AG20443 (cell line): ENCODE data around the gene TEX19.
"Not testable (repeated sequence)": the region's sequence is repeated elsewhere in the genome, so short reads cannot be mapped to it uniquely, and the experiment has no call there.

Experiments used
- DNase-seq: peaks from one replicate; pipeline ENCODE4 v3.0.0; 2012; ENCODE audit warnings: low spot score, mixed read lengths

Gene TEX19

DNA sequence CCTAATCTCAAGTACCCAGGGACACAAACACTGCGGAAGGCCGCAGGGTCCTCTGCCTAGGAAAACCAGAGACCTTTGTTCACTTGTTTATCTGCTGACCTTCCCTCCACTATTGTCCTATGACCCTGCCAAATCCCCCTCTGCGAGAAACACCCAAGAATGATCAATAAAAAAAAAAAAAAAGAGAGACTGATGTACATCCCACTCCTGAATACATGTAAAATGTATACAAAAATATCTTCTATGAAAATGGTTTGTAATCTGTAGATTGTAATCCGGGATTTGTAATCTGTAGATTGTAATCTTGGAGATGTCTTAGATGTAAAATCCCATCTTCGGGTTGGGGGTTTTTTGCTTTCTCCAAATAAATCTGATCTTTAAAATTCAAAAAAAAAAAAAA is 18.2 kb downstream of the TEX19 start:
- DNase-seq: not testable (repeated sequence)

DNA sequence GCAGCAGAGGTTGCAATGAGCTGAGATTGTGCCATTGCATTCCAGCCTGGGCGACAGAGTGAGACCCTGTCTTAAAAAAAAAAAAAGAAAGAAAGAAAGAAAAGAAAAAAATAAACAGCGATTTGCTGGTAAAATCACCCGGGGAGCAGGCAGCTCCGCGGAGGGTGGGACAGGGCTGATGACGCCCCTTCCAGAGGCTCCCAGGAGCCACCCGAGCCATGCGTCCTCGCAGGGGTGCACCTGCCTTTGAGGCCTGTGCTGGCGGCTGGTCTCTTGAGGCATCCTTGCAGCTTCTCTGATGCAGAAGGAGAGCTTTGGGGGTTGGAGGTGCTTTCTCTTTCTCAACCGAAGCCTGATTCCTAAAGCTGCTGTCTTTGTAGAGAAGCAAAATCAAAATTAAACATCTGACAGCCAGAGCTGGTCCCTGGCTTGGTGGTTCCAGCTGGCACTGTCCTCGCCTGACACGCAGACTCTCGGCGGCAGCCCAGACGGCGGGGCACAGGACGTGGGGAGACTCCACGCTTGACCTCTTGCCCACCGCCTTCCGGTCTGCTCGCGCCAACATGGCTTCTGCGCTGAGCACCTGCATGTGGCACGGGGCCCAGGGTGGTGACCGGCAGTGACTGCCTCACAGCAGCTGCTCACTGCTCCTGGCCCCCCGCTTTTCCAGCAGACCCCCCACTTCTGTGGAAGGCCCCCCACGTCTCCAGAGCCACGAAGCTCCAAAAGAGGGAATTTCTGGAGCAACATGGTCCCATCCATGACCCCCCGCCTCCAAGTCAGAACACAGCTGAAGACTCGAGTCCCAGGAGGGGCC is 19.1 kb downstream of the TEX19 start:
- DNase-seq: no peak

DNA sequence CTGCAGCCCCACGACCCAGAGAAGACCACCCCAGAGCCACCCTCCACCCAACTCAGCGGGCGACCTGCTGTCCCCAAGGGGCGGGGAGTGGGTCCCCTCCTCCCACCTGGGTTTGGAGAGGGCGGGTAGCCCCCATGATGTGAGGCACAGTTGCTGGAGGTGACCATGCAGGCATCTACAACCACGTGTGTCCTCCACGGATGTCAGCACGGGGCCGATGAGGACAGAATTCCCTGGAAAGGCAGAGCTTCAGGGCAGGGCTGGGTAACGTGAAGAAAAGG is 19.6 kb downstream of the TEX19 start:
- DNase-seq: no peak

DNA sequence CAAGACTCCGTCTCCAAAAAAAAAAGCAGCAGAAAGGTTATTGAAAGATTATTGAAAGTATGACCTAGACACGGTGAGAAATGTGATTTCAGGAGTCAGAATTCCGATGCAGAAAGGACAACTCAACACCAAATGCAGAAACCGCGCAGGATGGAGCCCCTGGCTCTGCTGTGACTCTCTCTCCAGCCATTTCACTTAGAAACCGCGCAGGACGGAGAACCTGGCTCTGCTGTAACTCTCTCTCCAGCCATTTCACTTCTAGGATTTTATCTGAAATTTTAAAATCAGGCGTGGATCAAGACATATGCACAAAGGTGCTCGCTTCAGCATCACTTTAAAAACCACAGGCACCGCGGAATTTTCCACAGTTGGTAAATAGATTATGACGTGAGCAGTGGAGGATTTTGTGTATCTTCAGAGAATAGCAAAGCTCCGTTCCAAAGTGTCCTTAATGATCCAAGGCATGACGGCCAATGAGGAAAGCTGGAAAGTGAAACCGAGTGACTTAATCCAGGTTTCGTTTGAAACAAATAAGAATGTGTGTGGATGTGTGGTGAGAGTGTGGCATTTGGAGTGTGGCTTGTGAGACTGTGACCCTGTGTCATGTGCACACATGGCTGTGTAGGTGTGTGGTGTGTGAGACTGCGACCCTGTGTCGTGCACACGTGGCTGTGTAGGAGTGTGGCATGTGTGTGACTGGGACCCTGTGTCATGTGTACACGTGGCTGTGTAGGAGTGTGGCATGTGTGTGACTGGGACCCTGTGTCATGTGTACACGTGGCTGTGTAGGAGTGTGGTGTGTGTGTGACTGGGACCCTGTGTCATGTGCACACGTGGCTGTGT is 22.0 kb downstream of the TEX19 start:
- DNase-seq: peak; percentile 51

DNA sequence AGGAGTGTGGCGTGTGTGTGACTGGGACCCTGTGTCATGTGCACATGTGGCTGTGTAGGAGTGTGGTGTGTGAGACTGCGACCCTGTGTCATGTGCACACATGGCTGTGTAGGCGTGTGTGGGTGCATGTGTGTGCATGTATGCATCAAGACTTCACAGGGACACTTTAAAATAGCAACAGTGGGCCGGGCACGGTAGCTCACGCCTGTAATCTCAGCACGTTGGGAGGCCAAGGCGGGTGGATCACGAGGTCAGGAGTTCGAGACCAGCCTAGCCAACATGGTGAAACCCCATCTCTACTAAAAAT is 22.6 kb downstream of the TEX19 start:
- not testable (repeated sequence) for DNase-seq

DNA sequence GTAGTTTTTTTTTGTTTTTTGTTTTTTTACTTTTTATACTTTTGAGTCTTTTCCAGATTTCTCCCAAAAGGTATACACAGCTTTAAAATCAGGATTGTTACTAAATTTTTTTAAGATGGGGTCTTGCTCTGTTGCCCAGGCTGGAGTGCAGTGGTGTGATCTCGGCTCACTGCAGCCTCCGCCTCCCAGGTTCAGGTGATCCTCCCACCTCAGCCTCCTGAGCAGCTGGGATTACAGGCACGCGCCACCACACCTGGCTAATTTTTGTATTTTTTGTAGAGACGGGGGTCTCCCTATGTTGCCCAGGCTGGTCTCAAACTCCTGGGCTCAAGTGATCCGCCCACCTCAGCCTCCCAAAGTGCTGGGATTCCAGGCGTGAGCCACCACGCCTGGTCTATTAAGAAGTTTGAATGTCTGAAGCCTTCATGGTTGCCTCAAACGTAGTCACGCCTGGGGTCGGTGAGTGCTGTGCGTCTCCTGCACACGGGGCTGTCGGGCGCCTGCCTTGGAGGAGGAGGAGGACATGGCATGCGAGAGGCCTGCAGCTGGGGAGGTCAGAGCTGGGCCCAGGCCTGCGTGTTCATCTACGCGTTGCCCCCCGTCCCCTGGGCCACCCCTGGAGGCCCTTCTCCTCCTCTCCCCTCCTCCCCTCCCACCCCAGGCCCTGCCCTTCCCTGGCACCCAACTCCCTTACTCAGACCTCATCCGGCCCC is 23.3 kb downstream of the TEX19 start:
- DNase-seq: not testable (repeated sequence)

DNA sequence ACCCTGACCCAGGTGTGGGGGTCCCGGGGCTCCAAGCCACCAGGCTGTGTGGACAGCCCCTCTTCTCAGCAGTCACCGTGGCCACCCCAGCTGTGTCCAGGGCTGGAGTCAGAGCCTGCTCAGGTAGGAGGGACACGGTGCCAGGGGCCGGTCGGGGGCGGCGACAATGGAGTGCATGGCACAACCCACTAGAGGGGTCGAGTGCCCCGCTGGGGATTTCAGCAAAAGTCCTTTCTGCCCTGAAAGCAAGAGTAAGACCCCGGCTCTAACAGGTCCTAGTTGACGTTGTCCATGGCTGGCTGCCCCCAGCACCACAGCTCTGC is 23.8 kb downstream of the TEX19 start:
- DNase-seq: no peak

DNA sequence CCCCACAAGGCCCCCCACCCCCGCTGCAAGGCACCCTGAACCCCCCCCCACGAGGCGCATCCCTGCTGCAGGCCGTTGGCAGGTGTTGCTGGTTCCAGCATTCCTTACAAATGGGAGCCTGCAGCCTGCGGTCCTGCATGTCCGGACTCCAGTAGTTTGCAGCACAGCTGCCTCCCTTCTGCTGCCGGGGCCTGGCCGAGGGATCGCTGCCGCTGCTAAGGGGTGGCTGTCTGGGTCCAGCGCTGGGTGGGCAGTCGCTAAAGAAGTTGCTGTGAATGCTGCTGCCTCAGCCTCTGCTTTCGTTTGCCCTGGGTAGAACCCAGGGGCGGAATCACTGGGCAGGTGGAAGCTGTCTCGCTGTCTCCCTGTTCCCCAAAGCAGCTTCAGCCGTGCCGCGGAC is 24.4 kb downstream of the TEX19 start:
- no peak for DNase-seq

DNA sequence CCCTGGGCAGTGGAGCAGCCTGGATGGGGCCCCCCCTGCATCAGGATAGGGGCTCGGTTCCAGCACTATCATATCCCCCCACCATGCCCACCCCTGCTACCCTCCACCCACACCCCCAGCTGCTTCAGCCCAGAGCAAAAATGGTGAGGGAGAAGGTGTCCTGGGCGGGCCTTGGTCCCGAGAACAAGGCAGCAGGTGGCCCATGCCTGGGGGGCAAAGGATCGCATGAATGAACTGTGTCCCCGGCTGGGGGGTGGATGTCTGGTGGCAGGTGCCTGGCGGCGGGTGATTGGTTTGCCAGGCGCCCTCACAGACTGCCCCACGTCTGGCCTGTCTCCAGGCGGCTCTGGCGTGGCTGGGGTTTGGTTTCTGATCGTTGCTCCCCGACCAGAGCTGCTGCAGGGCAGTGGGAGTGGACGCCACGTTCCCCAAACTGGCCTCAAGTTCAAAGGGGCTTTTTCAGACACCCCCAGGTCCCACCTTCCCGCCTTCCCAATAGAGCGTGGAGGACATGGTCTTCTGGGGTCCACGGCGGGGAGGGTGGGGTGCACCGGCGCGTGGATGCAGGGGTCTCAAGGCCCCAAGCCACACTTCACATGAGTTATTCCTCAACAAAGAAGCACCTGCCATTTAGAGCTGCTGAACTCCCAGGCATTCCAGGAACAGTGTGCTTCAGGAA is 25.1 kb downstream of the TEX19 start:
- DNase-seq: no peak

DNA sequence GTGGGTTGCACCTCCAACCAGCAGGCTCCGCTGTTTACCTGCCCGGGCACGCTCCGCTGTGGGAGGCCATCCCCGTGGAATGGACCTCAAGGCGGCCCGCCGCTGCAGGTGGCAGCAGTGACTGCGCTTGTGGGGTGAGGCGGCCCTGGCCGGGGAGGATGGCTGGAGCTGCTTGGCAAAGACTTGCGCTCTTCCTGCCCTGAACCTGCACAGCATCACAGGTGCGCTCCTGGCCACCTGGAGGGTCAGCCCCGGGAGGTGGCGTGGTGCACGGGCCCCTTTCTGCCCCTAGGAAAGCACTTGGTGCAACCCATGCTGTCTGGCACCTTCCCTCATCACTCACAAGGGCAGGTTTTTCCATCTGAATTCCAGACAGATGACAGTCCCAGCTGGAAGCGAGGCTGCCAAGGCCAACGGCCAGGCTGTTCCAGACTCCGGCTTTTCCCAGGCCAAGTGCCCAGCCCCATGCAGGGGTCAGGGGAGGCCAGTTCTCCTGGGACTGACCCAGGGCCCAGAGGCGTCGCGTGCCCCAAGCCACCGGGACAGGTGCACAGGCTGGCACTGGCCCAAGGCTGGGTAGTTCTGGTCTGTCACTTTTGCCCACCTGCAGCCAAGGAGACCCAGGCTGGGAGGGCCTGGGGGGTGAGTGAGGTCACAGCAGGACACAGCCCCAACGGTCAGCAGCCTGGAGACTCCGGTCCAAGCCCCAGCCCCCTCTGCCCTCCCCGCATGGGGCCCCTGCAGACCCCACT is 25.9 kb downstream of the TEX19 start:
- peak; percentile 92 for DNase-seq

DNA sequence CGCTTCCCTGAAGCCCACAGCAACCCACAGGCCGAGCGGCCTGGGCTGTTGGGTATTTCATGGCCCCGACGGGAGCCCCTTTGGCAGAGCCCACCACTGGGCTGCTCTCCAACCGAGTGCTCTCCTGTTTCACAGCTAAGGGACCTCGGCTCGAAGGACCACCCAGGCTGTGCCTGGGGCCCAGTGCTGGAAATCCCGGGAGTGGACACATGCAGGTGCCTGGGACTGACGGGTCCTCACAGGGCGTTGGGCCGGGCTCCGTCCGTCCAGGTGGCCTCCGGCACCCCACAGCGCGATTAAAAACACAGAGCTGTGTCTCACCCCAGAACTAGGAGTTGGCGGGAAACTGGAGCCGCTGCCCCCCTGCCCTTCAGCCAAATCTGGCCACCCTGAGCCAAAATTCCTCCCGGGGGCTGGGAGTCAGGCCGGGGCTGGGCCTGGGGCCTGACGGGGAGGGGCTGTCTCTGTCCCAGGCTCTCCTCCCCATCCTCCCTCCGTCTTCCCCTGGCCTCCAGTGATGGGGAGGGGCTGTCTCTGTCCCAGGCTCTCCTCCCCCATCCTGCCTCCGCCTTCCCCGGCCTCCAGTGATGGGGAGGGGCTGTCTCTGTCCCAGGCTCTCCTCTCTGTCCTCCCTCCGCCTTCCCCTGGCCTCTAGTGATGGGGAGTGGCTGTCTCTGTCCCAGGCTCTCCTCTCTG is 26.7 kb downstream of the TEX19 start:
- no peak for DNase-seq

DNA sequence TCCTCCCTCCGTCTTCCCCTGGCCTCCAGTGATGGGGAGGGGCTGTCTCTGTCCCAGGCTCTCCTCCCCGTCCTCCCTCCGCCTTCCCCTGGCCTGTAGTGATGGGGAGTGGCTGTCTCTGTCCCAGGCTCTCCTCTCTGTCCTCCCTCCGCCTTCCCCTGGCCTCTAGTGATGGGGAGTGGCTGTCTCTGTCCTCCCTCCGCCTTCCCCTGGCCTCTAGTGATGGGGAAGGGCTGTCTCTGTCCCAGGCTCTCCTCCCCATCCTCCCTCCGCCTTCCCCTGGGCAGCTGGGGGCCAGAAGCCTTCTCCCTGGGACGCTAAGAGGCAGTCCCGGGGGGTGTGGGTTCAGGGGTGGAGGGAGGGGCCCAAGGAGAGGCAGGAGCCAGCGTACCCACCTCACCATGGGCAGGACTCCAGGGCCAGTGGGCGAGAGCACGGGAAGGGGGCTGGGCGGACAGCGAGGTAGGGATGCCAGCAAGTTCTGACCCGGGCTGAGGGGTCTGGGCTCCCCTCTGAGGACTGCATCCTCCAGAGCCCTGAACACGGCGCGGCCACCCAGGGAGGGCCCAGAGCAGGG is 27.3 kb downstream of the TEX19 start:
- DNase-seq: no peak

DNA sequence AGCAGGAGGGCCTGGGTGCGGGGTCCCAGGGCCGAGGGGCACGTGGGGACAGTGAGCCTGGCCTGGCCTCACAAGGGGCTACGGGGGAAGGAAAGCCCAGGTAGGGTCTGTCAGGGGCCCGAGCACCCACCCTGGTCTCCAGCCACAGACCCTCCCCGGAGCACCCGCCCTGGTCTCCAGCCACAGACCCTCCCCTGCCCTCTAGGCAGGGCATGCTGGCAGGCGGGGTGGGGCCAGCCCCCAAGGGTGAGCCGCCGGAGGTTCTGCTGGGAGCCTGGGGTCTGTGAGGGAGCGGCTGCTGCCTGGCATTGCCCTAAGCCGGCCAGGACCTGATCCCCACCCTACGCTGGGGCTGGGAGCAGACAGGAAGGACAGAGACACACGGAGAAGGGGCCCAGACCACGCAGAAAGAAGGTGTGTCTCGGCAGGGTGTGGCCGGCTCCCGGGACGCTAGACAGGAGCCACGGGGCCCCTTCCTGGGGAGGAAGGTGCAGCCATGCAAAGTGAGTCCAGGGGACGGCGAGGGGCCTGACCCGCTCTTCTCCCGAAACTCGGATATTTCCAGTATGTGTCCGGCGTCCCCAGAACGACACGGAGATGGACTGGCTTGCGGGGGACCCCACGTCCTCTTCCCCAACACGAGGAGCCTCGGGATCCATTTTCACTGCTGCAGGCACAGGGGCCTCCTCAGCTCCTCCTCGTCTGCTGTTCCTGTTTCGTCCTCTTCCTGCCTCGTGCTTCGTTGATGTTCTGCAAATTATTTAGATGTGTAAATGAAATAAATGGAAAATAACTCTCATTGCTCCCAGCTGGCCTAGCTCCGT is 28.0 kb downstream of the TEX19 start:
- DNase-seq: no peak

DNA sequence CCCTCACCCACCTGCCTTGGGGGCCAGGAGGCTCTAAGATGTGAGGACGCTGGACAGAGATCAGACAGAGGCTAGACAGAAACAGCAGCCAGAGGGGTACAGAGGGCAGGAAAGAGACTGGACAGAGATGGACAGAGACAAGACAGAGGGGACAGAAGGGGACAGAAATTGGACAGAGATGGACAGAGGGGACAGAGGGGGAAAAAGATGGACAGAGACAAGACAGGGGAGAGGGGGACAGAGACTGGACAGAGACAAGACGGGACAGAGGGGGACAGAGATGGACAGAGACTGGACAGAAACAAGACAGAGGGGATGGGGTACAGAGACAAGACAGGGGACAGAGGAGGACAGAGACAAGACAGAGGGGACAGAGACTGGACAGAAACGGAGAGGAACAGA is 28.7 kb downstream of the TEX19 start:
- no peak for DNase-seq

DNA sequence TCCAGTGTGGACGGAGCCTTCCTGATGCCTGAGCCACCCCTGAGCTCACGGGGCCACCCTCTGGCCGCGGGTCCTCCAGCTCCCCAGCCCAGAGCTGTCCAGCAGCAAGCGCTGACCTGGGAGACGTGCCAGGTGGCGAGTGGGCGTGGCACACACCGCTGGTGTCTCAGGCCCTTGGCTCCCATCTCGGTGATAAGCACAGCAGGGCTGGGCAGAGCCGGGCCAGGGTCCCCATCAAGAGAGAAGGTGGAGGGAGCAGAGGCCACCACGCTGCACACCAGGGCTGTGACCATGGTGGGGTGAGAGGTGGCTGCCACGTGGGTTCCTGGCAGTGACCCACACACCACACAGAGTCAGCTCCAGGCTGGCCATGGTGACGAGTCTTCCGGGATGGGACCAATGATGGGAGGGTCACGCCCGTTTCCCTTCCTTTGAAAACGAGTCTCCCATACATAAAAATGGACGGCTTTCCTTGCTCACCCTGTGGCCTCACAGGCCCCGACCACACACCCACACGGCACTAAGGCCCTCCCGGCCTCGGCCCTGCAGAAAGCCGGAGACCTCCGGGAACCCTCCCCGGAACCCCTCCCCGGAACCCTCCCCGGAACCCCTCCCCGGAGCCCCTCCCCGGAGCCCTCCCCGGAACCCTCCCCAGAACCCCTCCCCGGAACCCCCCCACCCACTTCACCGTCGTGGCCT is 29.3 kb downstream of the TEX19 start:
- peak; percentile 61 for DNase-seq

DNA sequence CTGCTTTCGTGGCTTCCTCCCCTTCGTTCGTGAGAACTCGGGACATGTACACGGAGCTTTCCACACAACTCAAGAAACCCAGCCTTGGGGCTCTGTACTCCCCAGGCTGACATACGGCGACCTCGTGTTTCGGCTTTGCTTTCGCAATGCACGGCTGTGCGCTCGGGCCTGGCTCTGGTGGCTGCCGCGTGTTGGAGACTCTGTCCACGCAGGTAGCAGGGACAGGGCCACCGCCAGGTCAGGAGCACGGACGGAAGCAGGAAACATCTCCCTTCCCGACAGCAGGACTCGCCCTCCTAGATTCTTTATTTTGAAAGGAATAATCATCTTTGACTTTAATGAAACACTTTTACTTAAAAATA is 29.9 kb downstream of the TEX19 start:
- no peak for DNase-seq

DNA sequence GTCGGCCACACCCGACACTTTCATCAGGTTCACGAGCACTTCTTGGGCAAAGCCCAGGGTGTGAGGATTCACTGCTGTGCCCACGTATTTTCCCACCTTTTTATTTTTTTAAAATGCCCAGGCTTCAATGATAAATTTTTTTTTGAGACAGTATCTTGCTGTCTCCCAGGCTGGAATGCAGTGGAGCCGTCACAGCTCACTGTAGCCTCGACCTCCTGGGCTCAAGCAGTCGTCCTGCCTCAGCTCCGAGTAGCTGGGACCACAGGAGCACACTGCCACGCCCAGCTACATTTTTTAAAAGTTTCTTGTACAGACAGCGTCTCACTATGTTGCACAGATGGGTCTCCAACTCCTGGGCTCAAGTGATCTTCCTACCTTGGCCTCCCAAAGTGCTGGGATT is 30.3 kb downstream of the TEX19 start:
- no peak for DNase-seq

DNA sequence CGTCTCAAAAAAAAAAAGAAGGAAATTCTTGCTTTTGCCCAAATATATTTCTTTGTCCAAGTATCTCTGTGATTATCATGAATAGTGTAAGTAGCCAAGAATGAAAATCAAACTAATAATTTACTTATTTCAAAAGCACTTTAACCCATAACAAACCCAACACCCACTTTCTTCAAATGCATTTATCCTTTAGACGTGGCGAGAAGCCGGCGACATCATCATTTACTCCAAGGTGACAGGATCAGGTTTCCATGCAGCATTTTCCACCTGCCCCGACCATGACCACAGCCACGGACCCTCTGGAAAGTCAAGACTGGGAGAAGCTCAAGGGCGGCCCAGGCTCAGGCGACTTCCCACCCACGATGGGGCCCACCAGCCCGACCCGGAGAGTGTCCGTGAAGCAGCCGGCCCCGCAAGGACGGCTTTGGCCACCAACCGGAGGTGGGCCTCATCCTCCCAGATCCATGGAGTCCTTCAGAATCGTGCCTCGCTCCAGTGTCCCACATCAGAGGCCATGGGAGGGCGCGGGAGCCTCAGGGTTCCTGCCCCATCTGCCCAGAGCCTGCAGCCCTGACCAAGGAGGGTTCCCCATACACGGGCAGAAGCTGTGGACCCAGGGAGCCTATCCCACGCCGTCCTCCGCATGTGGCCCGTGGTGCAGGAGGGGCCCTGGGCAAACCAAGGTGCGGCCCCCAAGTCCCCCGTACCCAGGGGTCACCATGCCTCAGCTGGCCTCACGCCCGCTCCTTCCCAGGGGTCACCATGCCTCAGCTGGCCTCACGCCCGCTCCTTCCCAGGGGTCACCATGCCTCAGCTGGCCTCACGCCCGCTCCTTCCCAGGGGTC is 31.2 kb downstream of the TEX19 start:
- no peak for DNase-seq
